BE2C (cell line): ENCODE measurements around the gene RSPO1.
A peak's percentile ranks its signal among the peaks of the same experiment; 100 is the strongest.
"Not testable (repeated sequence)": the region's sequence is repeated elsewhere in the genome, so short reads cannot be mapped to it uniquely, and the experiment has no call there.

ENCODE experiments used
- DNase-seq: peaks from one replicate; pipeline ENCODE4 v3.0.0-alpha.2; 2020
- H3K27me3 ChIP-seq: fragments of 250-450 bp; sonication (Bioruptor Pico); 2 replicates; pipeline ENCODE4 v1.5.1; 2020; ENCODE audit warnings: mild to moderate bottlenecking
- H3K36me3 ChIP-seq: fragments of 250-450 bp; sonication (Bioruptor Pico); 2 replicates; pipeline ENCODE4 v1.5.1; 2020; ENCODE audit warnings: mild to moderate bottlenecking
- H3K4me1 ChIP-seq: fragments of 250-450 bp; sonication (Bioruptor Pico); 2 replicates; pipeline ENCODE4 v1.5.1; 2020
- H3K4me3 ChIP-seq: 2 replicates; pipeline ENCODE4 v1.5.1; 2011; ENCODE audit warnings: low read depth, low read length
- H3K9me3 ChIP-seq: fragments of 250-450 bp; sonication (Bioruptor Pico); 2 replicates; pipeline ENCODE4 v1.5.1; 2020
- CTCF ChIP-seq: IDR thresholded peaks from 2 replicates; pipeline ENCODE4 v1.5.1; 2012; ENCODE audit warnings: mild to moderate bottlenecking, low read depth, low read length

The RSPO1 gene

GRCh38 chr1:37599940-37600339 lies 34.8 kb downstream of the RSPO1 start:
- Histone ChIP-seq H3K4me1 (peaks cover 8% of the 10 kb centered on the region; the same call in 1 of the 2 replicates), H3K9me3 (no peaks in the 10 kb centered on the region), H3K27me3 (no peaks in the 10 kb centered on the region), H3K36me3 (no peaks in the 10 kb centered on the region), H3K4me3 (no peak overlapping the region)
- no peak for TF ChIP-seq CTCF
- DNase-seq = peak; percentile 62

- H3K4me1 ChIP-seq = peaks cover 8% of the 10 kb centered on the region; the same call in 1 of the 2 replicates
- DNase-seq = no peak
- H3K9me3 ChIP-seq = no peaks in the 10 kb centered on the region
- peak overlapping the region; percentile 95 for H3K4me3 ChIP-seq
- TF ChIP-seq CTCF = no peak
- H3K36me3 ChIP-seq = peaks cover 16% of the 10 kb centered on the region
- no peaks in the 10 kb centered on the region for H3K27me3 ChIP-seq
Observed at GRCh38 chr1:37596182-37596667, 38.5 kb downstream of the RSPO1 start.

GRCh38 chr1:37595440-37596181 lies 39.1 kb downstream of the RSPO1 start, which contains the start of gene GNL2:
GNL2 (minus strand) TSS chr1:37595937; CDS start chr1:37595822, 115 bp downstream.
- TF ChIP-seq CTCF = no peak
- peak; percentile 93 for DNase-seq

GRCh38 chr1:37593726-37594125 lies 41.0 kb downstream of the RSPO1 start:
- H3K4me3 ChIP-seq = no peak overlapping the region; the same call in 1 of the 2 replicates
- peaks cover 22% of the 10 kb centered on the region for H3K36me3 ChIP-seq
- no peak for DNase-seq
- TF ChIP-seq CTCF = no peak
- no peaks in the 10 kb centered on the region for H3K9me3 ChIP-seq
- peaks cover 8% of the 10 kb centered on the region; the same call in 1 of the 2 replicates for H3K4me1 ChIP-seq
- no peaks in the 10 kb centered on the region for H3K27me3 ChIP-seq

More at GRCh38 chr1:37595440-37596181, 39.1 kb downstream of the RSPO1 start, which contains the start of gene GNL2:
- H3K27me3 ChIP-seq = no peaks in the 10 kb centered on the region
- peaks cover 8% of the 10 kb centered on the region; the same call in 1 of the 2 replicates for H3K4me1 ChIP-seq
- peak within 1 kb of the TSS; percentile 95 for H3K4me3 ChIP-seq
- no peaks in the 10 kb centered on the region for H3K9me3 ChIP-seq
- peaks cover 16% of the 10 kb centered on the region for H3K36me3 ChIP-seq

GRCh38 chr1:37588939-37589338 lies 45.8 kb downstream of the RSPO1 start:
- H3K36me3 ChIP-seq = peaks cover 41% of the 10 kb centered on the region

GRCh38 chr1:37584544-37584943 lies 50.1 kb downstream of the RSPO1 start:
- H3K36me3 ChIP-seq = peaks cover 47% of the 10 kb centered on the region

More at GRCh38 chr1:37588939-37589338, 45.8 kb downstream of the RSPO1 start:
- no peak for TF ChIP-seq CTCF
- H3K4me3 ChIP-seq = no peak overlapping the region
- H3K9me3 ChIP-seq = no peaks in the 10 kb centered on the region
- H3K27me3 ChIP-seq = no peaks in the 10 kb centered on the region
- no peaks in the 10 kb centered on the region for H3K4me1 ChIP-seq
- DNase-seq = no peak

More at GRCh38 chr1:37584544-37584943, 50.1 kb downstream of the RSPO1 start:
- not testable (repeated sequence) for H3K27me3 ChIP-seq, H3K9me3 ChIP-seq, DNase-seq, H3K4me3 ChIP-seq, H3K4me1 ChIP-seq
